HG03342 (cell line): Measurements from ENCODE around the gene TAOK3.
A peak's percentile ranks its signal among the peaks of the same experiment; 100 is the strongest.
"Not testable (repeated sequence)": the region's sequence is repeated elsewhere in the genome, so short reads cannot be mapped to it uniquely, and the experiment has no call there.

Experiments
- ATAC-seq: cut with Tn5 transposase; IDR thresholded peaks from one replicate; pipeline ENCODE4 v1.9.1; 2021; ENCODE audit warnings: mild to moderate bottlenecking, moderate library complexity; ENCODE audit not compliant: unreplicated experiment

The TAOK3 gene

GRCh38 chr12:118145798-118146156, 226.9 kb downstream of the TAOK3 start:
- ATAC-seq = no peak

GRCh38 chr12:118145113-118145797, 227.5 kb downstream of the TAOK3 start:
- no peak for ATAC-seq

DNA sequence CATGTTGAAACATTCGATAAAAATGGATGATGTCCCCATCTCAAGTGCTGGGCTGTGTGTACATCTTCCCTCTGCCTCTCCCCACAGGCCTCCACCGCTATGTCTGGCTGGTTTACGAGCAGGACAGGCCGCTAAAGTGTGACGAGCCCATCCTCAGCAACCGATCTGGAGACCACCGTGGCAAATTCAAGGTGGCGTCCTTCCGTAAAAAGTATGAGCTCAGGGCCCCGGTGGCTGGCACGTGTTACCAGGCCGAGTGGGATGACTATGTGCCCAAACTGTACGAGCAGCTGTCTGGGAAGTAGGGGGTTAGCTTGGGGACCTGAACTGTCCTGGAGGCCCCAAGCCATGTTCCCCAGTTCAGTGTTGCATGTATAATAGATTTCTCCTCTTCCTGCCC, 228.2 kb downstream of the TAOK3 start:
- no peak for ATAC-seq

GRCh38 chr12:118140825-118141224, 231.9 kb downstream of the TAOK3 start:
- no peak for ATAC-seq

DNA sequence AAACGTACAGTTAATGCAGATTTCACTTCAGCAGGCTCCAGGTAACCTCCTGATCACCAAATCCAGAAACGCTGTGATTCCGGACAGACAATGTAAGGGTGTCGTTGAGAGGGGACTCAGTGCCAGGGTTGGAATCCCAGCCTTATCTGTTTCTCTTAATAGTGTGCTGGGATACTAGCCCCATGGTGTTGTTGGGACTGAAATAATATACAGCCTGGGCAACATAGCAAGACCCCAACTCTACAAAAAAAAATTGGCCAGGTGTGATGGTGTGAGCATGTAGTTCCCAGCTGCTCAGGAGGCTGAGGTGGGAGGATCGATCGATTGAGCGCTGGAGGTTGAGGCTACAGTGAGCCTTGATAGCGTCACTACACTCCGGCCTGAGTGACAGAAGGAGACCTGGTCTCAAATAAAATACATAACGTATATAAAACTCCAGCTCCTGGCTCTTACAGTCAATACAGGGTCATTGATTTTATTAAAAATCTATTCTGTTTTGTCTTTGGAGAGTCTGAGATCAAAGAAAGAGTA, 235.5 kb downstream of the TAOK3 start:
- ATAC-seq = no peak

DNA sequence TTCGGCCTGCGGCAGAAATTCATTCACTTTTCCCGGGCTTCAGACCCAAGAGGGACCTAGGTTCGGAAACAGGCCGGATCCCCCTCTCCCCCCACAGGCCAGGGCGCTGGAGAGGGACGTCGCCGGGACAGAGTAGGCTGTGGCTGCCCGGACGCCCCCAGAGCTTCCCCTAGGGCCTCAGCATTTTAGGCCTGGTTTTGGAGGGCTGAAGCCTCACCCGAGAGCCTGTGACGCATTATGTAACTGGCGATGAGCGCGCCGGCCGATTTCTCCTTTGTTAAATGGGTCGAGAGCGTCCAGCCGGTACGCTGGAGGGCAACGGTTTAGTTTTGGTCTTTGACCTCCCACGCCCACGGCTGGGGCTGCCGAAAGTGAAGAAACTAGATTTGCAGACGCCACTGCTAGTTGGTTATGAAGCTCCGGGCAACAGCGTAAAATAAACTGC, 236.1 kb downstream of the TAOK3 start:
- ATAC-seq = peak; percentile 36

GRCh38 chr12:118135788-118136558, 236.7 kb downstream of the TAOK3 start, which contains the start of gene PEBP1:
PEBP1 (plus strand) TSS chr12:118136124; CDS start chr12:118136210, 86 bp downstream.
- peak; percentile 96 for ATAC-seq

GRCh38 chr12:118129436-118129835, 243.3 kb downstream of the TAOK3 start:
- not testable (repeated sequence) for ATAC-seq

- no peak for ATAC-seq
These were observed 244.8 kb downstream of the TAOK3 start for GRCh38 chr12:118127867-118128266.

GRCh38 chr12:118126119-118126757, 246.5 kb downstream of the TAOK3 start:
- ATAC-seq = no peak

DNA sequence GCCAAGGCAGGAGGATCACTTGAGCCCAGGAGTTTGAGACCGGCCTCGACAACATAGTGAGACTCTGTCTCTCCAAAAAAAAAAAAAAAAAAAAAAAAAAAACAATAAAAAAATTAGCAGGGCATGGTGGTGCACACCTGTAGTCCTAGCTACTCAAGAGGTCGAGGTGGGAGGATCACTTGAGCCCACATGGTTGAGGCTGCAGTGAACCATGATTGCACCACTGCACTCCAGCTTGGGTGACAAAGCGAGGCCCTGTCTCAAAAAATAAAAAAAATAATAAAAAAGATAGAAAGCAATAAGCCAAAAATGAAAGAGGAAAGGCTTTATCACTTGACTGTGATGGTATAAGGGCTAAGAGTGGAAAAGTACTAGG, 247.0 kb downstream of the TAOK3 start:
- ATAC-seq = no peak

DNA sequence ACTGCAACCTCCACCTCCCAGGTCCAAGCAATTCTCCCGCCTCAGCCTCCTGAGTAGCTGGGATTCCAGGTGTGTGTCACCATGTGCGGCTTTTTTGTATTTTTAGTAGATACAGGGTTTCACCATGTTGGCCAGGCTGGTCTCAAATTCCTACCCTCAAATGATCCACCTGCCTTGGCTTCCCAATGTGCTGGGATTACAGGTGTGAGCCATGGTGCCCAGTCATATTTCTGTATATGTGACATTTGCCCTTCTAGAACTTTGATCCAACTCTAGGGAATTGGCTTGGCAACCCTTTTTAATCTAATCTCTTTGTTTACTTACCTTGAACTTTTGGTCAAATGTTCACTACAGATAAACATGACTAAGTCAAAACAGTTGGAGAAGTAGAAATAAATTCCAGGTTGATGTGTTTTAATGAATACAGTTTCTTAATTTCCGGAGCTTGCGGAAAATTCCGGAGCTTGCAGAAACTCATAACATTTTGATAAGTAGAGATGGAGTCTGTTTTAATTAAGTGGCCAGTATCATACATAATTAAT, 248.3 kb downstream of the TAOK3 start:
- no peak for ATAC-seq

- ATAC-seq = no peak
These were observed 250.4 kb downstream of the TAOK3 start for GRCh38 chr12:118122264-118122663.

- ATAC-seq = peak; percentile 86
These were observed 251.9 kb downstream of the TAOK3 start for GRCh38 chr12:118120579-118121363.

DNA sequence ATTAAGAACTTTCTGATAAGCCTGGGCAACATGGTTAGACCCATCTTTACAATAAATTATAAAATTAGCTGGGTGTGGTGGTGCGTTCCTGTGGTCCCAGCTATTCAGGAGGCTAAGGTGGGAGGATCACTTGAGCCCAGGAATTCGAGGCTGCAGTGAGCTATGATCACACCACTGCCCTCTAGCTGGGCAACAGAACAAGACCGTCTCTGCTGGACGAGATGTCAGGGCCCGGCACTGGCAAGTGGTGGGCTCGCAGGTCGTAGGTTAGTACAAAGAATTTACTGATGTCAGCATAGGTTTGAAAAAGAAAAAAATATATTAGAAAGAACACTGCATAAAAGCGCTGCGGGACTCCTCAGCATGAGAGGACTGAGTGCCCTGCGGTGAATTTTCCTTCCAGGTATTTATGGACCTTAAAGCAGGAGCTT, 253.2 kb downstream of the TAOK3 start:
- no peak for ATAC-seq

DNA sequence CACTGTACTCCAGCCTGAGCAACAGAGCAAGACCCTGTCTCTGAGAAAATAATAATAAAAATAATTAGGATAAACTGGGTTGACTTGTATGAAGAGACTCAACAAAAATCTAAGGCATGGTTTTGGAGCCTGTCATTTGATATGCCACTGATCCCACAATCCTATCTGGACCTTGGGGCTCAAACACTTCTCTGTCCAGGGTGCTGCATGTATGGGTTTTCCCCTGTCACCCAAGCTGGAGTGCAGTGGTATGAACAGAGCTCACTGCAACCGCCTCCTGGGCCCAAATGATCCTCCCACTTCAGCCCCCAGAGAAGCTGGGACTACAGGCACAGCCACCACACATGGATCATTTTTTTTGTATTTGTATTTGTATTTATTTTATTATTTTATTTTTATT, 263.6 kb downstream of the TAOK3 start:
- ATAC-seq = no peak

DNA sequence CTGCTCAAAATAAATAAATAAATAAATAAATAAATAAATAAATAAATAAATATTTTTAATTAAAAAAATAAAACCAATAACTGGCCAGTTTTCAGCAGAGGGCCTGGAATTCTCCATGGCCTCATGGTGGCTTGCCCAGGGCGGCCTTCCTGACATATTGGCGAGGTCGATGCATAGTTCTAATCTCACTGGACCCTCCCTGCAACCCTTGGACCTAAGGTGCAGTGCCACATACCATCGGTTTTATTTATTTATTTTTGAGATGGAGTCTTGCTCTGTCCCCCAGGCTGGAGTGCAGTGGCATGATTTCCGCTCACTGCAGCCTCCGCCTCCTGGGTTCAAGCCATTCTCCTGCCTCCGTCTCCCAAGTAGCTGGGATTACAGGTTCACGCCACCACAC, 265.0 kb downstream of the TAOK3 start:
- ATAC-seq = no peak

DNA sequence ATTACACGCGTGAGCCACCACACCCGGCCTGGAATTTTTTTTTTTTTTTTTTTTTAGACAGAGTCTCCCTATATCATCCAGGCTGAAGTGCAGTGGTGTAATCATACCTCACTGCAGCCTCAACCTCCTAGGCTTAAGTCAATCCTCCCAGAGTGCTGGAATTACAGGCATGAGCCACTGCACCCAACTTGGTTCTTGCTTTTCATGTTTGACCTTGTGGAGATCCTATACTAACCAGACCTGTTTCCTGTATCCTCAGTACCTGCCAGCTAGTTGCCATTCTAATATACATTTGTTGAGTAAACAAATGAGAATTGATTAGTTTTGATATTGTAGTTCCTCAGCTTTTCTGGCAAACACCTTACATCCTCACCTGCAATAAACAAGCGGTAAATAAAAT, 265.7 kb downstream of the TAOK3 start:
- no peak for ATAC-seq

DNA sequence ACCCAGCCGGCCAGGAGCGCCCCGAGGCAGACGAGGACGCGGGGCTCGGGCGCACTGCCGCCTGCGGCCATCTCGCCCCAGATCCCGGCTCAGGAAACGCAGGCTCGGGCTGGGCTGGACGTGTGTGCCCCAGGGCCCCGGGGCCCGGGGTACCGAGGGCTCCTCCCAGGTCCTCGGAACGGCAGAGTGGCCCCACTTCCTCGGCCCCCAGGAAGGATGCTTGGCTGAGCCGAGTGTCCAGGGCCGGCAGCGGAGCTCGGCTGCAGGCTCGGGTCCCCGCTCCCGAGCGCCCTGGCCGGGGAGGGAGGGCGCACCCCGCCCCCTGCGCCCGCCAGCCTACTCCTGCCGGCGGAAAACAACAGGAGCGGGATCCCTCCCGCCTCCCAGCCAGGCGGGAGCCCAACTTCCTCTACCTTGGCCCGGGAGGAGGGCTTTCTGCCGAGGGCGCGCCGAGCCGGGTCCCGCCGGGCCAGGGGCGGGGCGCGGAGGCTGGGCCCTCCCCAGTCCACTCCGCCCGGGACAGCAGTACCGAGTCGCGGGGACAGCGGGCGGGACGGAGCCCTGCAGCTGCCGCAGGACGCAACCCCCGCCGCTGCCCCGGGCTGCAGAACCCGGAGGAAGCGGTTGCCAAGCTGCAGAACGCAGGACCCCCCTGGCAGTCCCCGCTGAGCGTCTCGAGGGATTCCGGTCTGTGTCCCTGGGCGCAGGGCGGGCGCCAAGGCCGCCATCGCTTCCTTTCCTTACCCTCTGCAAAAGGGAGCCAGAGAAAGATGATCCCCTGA, 268.9 kb downstream of the TAOK3 start, which contains the start of gene VSIG10:
TSS of gene VSIG10 (minus strand) at position 411 of the 782 bp plus-strand sequence. CDS start at position 71, 340 bp downstream.
- ATAC-seq = no peak

- no peak for ATAC-seq
These were observed 269.5 kb downstream of the TAOK3 start for GRCh38 chr12:118103201-118103600.
